Suppressor macrophage treated with lipopolysaccharide for 4 hours (primary cell): ENCODE data around the gene LRRC47.

Experiments used
- DNase-seq: peaks from one replicate; pipeline ENCODE4 v3.0.0-alpha.2; 2020

Gene LRRC47

GRCh38 chr1:3785456-3786157, 10.7 kb downstream of the LRRC47 start:
- DNase-seq: no peak

- DNase-seq: no peak
Measured at GRCh38 chr1:3785045-3785444, 11.3 kb downstream of the LRRC47 start.

GRCh38 chr1:3783651-3784474, 12.4 kb downstream of the LRRC47 start:
- no peak for DNase-seq

DNA sequence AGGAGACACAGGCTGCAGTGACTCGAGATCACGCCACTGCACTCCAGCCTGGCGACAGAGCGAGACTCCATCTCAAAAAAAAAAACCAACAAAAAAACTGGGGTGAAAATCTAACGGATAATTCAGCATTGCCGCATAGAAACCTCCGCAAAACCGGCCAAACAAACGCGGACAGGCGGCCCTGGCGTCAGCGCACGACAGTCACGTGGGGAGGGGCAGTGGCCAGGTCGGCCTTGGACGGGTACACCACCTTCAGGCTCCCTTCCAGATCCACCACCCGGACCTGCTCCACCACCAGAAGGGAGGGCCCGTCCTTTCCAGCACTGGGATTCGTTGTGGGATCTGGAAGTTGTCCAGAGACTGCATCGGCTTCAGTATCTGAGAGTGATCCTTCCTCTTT, 15.4 kb downstream of the LRRC47 start:
- DNase-seq: no peak

DNA sequence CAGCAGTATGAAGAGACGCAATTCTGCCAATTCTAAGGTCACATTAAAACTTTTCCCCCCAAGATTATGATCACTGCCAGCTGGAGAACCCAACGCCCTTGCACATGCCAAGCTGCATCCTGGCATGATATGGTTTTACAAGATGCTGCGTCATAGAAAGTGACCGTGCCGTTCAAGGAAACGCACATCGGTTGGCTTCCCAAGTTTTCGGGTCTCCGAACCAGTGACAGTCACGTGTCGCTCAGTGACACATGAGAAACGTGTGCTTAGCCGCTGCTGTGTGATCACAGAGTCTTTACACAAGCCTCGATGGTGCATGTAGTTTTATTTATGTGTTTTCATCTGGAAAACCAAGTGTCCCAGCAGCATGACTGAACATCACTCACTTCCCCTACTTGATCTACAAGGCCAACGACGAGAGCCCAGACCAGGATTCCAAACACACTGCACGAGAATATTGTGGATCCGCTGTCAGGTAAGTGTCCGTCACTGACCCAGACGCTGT, 16.3 kb downstream of the LRRC47 start:
- no peak for DNase-seq

DNA sequence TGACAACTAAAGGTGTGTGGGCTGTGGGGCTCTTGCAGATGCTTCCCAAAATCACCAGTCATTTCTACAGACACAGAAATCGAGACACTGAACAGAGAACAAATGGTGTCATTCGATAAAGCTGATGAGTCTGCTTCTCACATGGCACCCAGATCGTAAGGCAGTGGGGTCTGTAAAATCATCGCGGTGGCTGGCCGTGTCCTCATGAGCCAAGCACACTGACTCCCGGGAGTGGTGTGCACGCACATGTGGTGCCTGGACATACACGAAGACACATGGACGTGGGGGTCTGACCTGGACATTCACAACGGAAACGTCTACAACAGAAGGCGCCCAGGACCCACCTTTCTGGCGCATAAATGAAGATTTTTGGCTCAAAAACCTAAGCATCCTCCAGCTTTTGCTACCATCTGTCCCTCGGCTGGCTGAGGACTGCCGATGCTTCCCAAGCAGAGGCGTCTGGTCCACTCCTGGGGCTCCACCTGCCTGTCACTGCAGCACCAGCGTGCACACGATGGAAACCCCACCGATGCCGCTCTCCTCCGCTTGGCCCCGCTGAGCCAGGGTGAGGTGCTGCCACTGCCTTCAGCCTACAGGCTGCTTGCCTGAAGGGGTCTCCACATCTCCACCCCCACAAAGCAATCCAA, 16.9 kb downstream of the LRRC47 start:
- no peak for DNase-seq

DNA sequence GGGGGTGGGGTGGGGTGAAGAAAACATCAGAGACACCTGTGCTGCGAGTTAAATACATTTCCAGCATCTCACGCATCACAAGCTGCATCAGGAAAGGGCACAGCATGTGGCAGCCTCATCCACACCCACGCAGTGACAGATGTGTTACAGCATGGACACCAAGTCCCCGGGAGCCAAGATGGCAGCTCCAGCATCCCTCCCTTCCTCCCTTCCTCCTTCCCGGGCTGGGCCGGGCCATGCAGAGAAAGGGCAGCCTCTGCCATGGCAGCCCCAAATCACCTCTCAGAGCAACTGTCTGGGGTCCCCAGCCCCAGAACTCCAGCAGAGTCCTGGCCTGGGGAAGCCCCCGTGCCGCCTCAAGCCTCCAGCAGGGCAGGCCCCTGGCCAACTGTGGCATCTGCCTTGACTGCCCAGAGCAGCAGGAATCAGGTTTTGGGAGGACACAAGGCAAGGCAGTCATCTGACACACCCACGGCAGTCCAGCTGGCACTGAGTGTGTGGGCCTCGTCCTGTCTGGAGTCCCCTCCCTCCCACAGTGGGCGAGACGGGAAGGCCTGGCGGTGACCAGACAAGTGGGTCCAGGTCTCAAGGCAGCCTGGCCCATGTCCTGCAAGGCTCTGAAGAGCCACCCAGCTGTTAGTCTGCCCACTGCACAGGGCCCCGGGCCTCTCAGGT, 17.6 kb downstream of the LRRC47 start:
- no peak for DNase-seq

GRCh38 chr1:3777647-3778589, 18.4 kb downstream of the LRRC47 start:
- DNase-seq: no peak

- no peak for DNase-seq
Measured at GRCh38 chr1:3777078-3777547, 19.2 kb downstream of the LRRC47 start.

- no peak for DNase-seq
Measured at GRCh38 chr1:3776231-3776961, 19.9 kb downstream of the LRRC47 start.

DNA sequence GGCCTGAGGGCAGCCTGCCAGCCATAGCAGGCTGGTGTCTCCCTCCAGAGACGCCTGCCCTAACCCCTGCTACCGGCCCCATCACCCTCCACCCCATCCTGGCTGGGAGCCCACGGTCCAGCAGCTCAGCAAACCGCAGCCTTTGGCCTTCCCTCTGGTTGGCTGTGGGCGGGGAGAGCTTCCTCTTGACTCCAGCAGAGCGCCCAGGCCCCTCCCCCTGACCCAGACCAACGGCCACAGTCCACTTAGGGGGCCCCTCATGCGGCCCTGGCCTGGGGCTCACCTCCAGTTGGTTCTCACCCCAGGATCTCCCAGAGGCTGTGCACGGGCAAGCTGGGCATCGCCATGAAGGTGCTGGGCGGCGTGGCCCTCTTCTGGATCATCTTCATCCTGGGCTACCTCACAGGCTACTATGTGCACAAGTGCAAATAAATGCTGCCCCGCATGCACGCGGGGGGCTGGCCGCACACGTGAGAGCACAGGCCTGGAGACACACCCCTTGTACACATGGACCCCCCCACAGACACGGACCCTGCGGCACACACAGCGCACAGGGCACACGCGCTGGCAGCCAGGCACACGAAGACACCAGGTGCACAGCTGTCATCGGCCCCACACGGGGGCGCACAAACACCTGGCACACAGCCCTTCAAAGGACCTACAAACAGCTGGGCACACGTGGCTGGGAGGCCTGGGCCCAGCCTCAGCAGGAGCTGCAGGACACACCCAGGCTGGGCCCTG, 20.6 kb downstream of the LRRC47 start:
- peak; percentile 63 for DNase-seq

- no peak for DNase-seq
Measured at GRCh38 chr1:3774946-3775489, 21.3 kb downstream of the LRRC47 start.

DNA sequence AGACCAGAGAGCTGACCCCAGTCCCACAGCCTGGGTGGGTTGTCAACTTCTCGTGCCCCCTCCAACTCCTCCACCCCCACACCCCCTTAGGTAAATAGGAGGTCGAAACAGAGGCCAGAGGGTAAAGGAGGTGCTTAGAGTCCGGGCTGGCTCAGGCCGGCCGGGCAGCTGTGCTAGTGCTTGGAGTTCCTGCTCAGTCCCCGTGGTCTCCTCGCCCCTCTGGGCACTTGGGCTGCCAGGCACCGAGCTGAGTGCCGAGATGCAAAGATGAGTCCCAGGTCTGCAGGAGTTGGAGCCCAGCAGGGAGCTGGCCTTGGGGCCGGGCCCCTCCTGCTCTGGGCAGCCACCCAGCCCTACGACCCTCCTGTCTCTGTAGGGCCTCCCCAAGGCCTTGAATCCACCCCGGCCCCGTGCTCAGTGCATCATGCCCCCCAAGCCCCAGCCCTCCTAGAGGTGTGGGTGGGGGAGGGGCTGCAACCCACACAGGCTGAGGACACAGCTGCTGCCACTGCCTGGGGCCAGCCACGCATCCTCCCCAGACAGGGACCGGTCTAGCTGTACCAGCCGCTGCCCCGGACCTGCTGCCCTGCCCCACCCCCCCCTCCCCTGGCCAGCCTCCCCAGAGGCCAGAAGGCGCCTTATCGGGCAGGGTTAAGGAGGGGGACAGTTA, 21.9 kb downstream of the LRRC47 start:
- DNase-seq: no peak

DNA sequence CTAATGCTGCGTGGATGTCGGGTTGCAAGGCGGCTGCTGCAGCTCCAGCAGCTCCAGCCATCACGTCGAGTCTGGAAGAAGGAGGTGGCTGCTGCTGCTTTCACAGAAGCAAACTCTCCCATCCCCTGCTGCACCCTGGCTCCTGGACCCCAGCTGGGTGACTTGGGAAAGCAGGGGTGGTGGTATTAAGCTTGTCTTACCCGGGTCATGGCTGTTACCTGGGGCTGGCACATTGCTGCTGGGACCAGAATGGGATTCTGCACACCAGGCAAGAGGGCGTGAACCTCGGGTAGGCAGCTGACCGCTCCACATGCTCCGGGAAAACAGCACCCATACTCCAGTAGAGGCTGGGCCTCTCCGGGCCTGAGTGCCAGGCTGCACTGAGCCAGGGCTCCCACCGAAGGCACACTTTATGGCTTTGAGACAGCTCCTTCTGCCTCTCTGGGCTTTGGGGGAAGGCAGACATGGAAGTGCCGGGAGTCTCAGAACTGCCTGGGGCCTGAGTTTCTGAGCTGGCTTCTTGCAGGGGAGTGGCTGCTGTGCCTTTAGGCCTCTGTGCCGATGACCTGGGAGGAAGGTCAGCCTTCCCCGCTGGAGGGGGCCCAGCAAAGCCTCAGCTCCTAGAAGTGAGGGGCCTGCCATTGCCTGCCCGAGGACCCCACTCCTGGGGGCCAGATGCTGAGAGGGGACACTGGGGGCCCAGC, 22.6 kb downstream of the LRRC47 start:
- no peak for DNase-seq

- no peak for DNase-seq
Measured at GRCh38 chr1:3772715-3773571, 23.4 kb downstream of the LRRC47 start, which contains the start of gene SMIM1. Gene SMIM1 (plus strand): TSS chr1:3772749. CDS start chr1:3775374, 2,625 bp downstream.

- DNase-seq: peak; percentile 79
Measured at GRCh38 chr1:3772027-3772714, 24.1 kb downstream of the LRRC47 start.
